GM18499 (cell line): ENCODE results near the gene EYS.
"Not testable (repeated sequence)": the region's sequence is repeated elsewhere in the genome, so short reads cannot be mapped to it uniquely, and the experiment has no call there.

Source experiments
- ATAC-seq: cut with Tn5 transposase; IDR thresholded peaks from one replicate; pipeline ENCODE4 v1.9.1; 2021; ENCODE audit warnings: moderate number of reproducible peaks; ENCODE audit not compliant: insufficient read depth, unreplicated experiment

The EYS gene

DNA sequence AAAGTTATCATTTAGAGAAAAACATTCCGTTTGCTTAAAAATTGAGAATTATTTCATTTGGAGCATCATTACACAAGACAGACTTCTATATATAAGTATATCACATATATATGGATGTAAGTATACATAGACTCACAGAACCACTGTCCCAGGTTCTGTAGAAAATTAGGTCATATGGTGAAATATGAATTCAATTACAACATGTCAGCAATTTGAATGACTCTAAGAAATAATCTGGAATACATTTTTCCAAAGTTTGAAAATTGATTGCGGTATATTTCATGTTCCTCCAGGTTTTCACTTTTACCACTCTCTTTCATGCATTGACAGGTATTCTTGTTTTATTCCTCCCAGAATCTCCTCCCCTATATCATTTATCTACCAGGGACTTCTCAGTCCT, 1179.1 kb downstream of the EYS start:
- ATAC-seq = no peak

DNA sequence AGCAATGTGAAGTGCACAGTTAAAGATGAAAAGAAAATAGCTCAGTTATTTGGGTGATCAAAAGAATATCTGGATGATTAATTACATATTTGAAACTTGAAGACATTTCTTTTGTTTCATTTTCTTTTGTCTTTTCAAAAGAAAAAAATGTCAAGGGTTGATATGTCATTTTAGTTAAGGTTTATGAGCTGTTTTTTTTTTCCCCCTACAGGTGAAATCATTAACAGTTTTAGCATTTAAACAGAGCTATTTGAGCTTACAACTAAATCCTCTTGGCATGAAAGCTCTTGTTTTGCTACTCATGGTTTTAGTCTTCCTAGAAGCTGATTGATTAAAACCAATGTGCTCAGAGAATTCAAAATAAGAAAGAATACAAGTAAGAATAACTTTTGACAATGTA, 1184.2 kb downstream of the EYS start:
- no peak for ATAC-seq

DNA sequence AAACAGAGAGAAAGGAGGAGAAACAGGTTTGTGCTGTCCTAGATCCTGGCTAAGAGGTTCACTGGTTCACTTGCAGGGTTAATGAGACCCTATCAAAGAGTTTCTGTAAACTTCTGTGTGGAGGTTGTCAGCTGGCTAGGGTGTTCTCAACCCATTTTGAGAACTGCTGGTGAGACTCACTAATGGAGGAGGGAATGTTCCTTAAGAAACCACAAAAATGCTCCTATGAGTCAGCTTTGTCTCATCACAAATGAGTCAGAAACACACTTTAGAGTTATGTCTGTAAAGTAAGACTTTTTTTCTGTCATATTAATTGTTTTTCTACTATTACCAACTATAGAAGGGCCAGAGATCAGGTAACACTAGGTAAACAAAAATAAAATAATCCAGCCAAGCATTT, 1187.0 kb downstream of the EYS start:
- peak; percentile 93 for ATAC-seq

DNA sequence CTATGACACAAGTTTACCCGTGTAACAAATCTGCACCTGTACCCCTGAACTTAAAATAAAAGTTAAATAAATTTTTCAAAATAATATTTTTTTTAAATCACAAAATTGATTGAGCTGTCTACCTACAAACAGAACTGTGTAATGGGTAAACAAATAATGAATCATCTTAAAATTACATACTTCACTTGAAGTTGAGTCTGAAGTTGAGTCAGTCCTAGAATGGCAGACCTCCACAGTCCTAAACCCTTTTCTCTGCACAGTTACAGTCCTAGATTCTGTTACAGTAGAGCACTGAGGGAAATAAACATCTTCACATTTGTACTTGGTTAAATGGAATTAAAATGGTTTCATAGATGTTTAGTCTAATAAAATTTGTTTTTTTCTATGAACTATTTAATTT, 1190.6 kb downstream of the EYS start:
- ATAC-seq = no peak

DNA sequence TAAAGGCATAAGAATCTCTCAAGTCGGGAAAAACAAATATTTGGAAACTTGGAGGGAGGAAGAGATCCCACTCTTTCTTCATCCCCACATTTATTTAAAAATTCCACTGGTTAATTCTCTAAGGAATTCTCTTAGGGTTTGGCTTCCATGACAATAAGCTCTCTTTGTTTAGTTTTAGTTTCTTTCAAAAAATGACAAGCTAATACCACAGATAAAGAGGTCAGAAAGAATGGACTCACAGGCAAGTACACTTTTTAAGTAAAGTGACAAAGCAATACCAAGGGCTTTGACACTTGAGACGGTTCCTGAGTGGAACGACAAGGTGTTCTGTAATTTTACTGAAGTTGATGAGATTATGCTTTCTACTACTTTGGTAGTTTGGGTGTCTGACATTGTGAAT, 1199.4 kb downstream of the EYS start:
- no peak for ATAC-seq

DNA sequence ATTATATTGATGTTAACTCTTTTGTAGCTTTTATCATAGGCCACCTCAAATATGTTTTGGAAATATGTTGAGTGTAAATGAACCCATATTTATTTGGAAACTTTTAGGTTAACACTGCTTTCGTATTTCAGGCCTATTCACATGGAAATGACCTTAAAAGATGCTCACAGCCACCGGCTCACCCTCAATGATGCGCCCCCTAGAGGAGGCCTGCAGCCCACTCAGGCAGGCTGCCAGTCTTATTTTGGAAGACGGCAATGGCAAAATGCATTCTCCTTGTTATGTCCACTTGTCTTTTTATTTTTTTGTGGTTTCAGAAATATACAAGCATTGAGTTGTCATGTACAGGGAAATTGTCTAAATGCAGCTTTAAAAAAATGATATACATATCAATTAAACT, 1201.7 kb downstream of the EYS start:
- ATAC-seq = no peak

DNA sequence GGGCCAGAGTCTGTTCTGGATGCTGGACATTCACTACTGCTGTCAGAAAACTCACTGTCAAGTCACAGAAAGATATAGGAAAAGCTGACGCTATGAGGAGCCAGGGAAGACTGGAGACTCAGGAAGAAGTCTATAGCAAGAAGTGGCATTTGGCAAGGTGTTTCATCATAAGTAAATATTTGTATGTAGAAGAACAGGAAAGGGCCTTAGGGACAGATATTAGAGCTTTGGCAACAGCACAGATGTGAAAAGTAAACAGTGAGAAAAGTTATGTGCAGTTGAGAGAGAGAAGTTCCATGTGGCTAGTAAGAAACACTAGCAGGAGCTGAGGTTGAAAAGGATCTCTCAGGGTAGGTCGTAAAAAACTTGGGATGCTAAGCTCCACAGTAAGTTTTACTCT, 1202.5 kb downstream of the EYS start:
- ATAC-seq = no peak

DNA sequence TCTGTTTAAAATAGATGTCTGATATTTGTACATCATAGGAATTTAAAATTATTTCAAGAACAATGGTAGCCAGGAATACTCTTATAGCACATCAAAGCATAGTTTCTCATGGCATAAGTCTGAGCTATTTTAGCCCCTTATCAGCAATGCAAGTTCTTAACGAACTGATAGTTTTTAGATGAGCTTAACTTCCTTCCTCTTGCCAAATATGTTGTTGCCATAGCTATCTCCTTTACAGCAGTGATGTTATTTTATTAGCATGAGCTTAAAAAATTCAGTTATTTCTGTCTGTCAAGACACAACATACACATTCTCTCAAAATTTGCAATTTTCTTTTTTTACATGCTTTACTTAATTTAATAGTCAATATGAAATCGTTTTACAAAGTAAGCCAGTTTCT, 1204.2 kb downstream of the EYS start:
- ATAC-seq = no peak

DNA sequence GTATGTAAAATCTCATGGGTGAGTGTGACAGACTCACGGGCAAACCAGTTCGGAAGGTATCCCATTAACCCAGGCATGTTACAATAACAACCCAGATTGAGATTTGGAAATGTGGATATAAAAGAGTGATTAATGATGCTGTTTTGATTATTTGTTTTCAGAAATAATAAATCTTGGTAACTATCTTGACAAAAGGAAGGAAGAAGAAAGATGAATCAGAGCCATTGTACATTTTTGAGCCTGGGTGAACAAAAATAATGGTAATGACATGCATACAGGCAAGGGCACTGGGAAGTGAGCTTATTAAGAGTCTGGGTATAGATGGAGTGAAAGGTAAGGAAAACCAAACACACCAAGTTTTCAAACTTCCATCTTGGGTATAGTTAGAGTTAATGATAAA, 1209.4 kb downstream of the EYS start:
- no peak for ATAC-seq

DNA sequence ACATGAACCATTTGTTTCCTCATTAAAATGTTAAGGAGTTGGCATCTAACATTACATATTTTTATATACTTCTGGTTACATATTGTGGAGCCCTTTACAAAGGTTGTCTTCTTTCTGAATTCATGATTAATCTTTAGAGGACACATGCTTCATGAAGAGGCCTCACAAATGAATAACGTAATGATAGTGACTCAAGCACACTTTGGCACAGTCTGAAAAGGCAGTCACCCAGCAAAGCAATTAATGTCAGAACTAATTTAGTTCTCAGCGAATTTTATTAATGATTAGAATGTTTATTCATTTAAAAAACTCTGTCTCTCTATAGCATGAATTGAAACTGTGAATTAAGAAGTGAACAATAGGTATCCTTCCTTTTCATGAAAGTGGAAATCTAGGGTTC, 1217.3 kb downstream of the EYS start:
- ATAC-seq = no peak

DNA sequence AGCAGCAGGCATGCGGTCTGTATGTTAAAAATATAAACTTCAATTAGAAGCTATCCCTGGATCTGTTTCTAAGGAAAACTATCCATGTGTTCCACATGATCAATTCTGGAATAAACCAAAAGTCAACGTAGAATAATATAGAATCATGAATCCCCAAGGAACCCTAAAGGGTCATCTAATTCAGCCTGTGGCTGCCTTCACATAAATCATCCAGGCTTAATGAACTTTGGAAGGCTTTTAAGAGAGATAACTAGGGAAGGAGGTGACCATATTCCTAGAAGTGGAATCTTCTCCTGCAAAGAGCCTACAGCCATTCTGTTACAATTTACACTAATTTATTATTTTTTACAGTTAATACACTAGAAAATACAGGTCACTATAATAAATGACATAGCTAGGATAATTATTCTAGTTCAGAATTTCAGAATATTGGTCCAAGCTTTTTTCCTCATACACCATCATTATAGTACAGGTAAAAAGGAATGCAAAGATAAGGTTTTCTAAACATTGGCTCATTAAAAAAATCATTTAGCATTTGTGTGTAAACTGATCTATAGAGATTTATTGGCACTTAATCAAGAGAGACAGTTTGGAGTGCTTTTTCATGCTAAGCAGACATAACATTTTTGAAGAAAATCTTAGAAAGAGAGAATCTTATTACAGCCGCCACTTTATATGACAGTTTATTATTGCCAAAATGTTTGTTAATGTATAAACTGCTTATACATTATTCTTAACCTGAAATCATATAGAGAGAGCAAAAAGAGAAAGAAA, 1220.3 kb downstream of the EYS start:
- no peak for ATAC-seq

DNA sequence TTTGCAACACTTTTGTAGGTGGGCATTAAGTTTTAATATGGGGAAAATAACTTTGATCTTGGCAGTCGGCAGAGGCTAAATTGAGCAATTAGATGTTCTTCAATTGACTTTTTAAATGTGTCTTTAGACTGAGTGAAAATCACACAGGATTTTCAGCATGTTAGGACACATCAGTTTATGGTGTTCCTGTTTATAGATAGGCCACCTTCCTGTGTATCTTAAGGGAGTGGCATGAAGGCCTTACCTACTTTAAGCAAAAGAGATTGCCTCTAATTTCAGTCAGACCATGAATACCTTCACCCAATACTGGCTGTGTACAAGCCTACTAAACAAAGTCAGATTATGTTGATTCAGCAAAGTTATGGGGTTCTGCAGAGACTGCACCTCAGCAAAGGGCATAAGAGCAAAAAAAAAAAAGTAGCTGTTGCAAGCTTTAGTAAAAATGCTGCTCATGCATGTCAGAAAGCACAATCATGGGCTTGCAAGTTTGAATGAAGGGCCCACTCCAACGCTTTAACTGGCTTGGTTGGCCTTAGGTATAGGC, 1223.0 kb downstream of the EYS start:
- no peak for ATAC-seq

DNA sequence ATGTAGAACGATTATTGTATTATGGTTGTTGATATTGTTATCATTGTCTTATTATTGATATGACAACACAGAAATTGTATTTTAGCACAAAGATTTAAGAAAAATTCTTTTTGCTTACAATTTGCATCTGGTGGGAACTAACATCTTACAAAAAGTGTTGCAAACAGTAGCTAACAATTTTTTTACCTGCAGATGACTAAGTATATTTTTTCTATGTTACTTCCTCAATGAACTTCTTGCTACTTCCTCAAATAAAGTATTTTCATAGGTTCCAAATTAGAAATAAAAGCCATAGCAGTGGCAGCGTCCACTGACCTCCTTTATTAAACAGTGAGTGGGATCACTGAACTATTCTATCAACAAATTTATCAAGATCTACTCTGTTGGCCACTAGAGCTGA, 1224.4 kb downstream of the EYS start:
- no peak for ATAC-seq

DNA sequence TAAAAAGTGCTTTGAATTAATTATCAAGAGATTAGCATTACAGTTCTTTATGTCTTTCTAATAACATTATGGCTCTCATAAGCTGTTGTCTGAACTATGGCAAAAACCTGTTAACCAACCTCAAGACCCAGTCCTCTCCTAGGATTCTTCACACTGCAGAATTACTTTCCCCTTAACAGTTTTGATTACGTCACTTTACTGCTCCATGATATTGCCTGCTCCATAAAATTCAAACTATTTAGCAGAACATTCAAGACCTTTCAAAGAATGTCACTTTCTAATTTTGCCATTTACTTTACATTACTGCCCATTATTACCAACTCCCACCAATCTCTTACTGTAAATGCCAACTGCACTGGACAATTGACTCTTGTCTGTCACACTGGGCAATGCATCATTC, 1227.9 kb downstream of the EYS start:
- no peak for ATAC-seq

DNA sequence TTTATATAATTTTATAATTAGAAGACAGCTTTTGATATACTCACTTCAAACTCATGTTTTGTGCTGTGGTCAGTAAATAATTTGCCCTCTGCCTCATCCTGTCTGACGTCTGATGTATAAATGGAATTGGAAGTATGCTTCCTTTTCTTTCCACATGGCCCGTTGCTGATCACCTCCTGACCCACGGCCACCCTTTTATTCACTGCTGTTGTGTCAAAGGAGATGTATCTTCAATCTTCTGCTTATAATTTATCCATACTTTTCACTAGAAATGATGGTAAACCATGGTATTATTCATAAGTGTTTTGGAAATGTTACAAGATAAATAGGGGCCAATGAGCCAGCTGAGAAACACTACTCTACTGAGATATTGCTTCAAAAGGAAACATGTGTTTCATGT, 1229.6 kb downstream of the EYS start:
- ATAC-seq = no peak

DNA sequence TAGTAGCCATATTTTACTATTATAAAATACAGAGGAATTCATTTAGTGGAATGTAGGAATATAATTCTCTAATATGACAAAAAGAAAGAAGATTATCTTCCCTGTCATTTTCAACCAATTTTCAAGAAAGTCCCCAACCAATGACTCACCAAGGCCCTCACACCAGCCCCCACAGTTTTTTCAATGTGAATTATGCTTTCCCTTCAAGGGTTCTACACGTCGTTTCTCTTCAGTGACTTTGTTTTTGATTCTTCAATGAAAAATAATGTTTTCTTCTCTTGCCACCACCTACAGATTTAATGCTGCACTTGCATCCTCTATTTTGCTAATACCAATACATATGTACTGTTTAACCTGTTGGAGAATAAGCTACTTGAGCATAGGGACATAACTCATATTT, 1230.1 kb downstream of the EYS start:
- no peak for ATAC-seq

DNA sequence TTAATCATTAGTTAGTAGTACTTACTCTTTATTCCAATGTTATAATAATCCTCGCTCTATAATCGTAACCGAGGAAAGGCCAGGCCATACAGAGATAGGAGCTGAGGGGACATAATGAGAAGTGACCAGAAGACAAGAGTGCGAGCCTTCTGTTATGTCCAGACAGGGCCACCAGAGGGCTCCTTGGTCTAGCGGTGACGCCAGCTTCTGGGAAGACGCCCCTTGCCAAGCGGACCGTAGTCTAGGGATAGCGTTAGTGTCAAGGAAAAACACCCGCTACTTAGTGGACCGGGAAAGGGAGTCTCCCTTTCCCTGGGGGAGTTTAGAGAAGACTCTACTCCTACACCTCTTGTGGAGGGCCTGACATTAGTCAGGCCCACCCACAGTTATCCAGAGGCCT, 1237.6 kb downstream of the EYS start:
- not testable (repeated sequence) for ATAC-seq

DNA sequence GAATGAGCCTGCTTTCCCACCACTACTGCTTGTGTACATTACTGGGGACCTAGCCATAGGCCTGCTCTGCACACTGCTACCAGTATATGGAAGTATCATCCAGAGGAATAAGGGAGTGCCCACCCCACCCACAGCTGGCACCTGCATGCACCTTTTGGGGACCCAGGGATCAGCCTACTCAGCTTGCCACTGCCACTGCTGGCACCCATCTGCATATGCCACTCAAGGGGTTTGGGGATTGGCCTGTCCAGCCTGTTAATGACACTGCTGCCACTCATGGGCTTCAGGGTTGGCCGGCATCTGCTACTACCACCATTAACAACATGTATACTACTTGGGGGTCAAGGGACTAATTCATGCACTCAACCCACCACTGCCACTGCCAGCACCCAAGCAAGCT, 1239.4 kb downstream of the EYS start:
- ATAC-seq = no peak

DNA sequence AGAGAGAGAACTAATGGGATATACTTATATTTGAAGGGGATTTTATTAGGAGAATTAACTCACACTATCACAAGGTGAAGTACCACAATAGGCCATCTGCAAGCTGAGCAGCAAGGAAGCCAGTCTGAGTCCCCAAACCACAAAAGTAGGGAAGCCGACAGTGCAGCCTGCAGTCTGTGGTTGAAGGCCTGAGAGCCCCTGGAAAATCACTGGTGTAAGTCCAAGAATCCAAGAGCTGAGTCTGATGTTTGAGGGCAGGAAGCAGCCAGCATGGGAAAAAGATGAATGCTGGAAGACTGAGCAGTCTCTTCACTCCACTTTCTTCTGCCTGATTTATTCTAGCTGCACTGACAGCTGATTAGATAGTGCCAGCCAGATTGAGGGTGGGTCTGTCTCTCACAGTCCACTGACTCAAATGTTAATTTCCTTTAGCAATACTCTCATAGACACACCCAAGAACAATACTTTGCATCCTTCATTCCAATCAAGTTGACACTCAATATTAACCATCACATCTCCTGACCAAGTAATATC, 1247.5 kb downstream of the EYS start:
- no peak for ATAC-seq

DNA sequence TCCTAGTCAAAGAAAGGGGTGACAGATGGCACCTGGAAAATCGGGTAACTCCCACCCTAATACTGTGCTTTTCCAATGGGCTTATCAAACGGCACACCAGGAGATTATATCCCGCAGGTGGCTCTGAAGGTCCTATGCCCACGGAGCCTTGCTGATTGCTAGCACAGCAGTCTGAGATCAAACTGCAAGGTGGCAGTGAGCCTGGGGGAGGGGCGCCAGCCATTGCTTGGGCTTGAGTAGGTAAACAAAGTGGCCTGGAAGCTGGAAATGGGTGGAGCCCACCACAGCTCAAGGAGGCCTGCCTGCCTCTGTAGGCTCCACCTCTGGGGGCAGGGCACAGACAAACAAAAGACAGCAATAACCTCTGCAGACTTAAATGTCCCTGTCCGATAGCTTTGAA, 1258.9 kb downstream of the EYS start:
- not testable (repeated sequence) for ATAC-seq

DNA sequence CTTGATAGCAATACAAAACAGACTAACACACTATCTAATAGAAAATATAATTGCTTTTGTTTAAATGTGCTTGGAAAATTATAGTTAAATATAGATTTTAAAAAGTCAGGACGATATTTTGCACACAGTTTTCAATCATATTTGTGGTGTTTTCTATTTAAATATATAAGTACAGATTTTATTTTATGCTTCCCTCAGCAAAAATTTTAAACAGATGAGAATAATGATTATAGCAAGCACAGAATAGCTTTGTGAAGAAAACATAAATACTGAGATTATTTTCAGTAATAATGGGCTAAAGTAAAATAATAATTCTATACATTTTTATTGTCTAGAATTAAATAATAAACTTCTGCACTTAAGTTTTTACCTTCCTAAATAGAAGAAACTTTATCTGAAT, 1262.0 kb downstream of the EYS start:
- ATAC-seq = no peak

DNA sequence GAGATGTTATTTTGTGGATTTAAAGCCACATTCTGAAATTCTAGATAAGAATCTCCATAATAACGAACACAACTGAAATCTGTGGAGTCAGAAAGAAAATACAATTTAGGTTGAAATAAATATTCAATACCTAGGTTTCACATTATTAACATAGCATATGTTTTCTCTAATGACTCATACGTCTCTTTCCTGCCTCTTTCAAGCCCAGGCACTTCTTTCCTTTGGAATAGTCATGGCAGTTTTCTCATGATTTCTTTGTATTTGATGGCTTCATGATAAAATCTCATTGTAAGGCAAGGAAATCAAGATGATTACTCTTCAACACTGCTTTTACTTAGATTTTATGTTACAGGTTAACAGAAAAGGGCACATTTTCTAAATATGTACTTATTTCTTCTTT, 1267.8 kb downstream of the EYS start:
- ATAC-seq = no peak
